Stimulated activated CD4-positive, alpha-beta T cell treated with anti-CD3 and anti-CD28 coated beads, Interleukin-1b, Interleukin-23, amount 100 ng/mL, for 4 hours (primary cell): ENCODE measurements around the gene AGTR1.
"Not testable (repeated sequence)": the region's sequence is repeated elsewhere in the genome, so short reads cannot be mapped to it uniquely, and the experiment has no call there.

Experiments used
- DNase-seq, 2 donors: peaks; one replicate each; pipeline ENCODE4 v3.0.0-alpha.2; 2020; ENCODE audit warnings: low read depth in 2 of 2

AGTR1 gene

GRCh38 chr3:148758303-148758884 lies 60.7 kb downstream of the AGTR1 start:
- no peak for DNase-seq

- DNase-seq: no peak
Measured at GRCh38 chr3:148759430-148759829, 61.7 kb downstream of the AGTR1 start.

GRCh38 chr3:148763156-148763680 lies 65.5 kb downstream of the AGTR1 start:
- DNase-seq: no peak

GRCh38 chr3:148763986-148764935 lies 66.6 kb downstream of the AGTR1 start:
- DNase-seq: no peak

GRCh38 chr3:148772361-148772760 lies 74.7 kb downstream of the AGTR1 start:
- DNase-seq: no peak

- DNase-seq: no peak
Measured at GRCh38 chr3:148772835-148773234, 75.1 kb downstream of the AGTR1 start.

GRCh38 chr3:148773805-148774204 lies 76.1 kb downstream of the AGTR1 start:
- no peak for DNase-seq

- no peak for DNase-seq
Measured at GRCh38 chr3:148778926-148779325, 81.2 kb downstream of the AGTR1 start.

GRCh38 chr3:148785026-148785425 lies 87.3 kb downstream of the AGTR1 start:
- not testable (repeated sequence) for DNase-seq

- DNase-seq: not testable (repeated sequence)
Measured at GRCh38 chr3:148786159-148786558, 88.5 kb downstream of the AGTR1 start.

GRCh38 chr3:148789146-148789545 lies 91.4 kb downstream of the AGTR1 start:
- no peak for DNase-seq

- DNase-seq: no peak
Measured at GRCh38 chr3:148789906-148790305, 92.2 kb downstream of the AGTR1 start.

- DNase-seq: no peak
Measured at GRCh38 chr3:148790370-148790769, 92.7 kb downstream of the AGTR1 start.

- DNase-seq: no peak
Measured at GRCh38 chr3:148790851-148791735, 93.4 kb downstream of the AGTR1 start.

GRCh38 chr3:148791920-148792319 lies 94.2 kb downstream of the AGTR1 start:
- no peak for DNase-seq

GRCh38 chr3:148792516-148792915 lies 94.8 kb downstream of the AGTR1 start:
- DNase-seq: no peak
